ENCODE data around the gene LIFR.

DNA sequence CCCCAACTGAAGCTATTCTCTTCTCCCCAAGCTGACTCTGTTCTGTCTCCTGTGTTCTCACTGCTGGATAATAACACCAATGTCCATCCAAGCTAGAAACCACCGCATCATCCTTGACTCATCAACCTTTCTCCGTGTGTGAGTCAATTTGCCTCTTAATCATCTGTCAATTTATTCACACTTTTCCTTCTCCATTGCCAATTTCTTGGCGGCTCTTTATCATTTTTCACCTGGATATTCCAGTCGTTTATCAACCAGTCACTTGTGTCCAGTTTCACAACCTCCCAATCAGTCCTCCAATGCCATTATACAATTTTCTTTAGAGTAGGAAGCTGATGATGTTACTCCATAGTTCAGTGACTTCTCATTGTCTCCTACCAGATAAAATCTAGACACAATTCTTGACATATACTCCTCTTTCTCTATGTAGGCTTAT is 45.4 kb upstream of the LIFR start:
- TF ChIP-seq, protein P1, sequence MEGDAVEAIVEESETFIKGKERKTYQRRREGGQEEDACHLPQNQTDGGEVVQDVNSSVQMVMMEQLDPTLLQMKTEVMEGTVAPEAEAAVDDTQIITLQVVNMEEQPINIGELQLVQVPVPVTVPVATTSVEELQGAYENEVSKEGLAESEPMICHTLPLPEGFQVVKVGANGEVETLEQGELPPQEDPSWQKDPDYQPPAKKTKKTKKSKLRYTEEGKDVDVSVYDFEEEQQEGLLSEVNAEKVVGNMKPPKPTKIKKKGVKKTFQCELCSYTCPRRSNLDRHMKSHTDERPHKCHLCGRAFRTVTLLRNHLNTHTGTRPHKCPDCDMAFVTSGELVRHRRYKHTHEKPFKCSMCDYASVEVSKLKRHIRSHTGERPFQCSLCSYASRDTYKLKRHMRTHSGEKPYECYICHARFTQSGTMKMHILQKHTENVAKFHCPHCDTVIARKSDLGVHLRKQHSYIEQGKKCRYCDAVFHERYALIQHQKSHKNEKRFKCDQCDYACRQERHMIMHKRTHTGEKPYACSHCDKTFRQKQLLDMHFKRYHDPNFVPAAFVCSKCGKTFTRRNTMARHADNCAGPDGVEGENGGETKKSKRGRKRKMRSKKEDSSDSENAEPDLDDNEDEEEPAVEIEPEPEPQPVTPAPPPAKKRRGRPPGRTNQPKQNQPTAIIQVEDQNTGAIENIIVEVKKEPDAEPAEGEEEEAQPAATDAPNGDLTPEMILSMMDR (IDR thresholded peaks at IDR 0.05; ENCODE audit: poor library complexity, severe bottlenecking) = no peak
- no peak for TF ChIP-seq RAD21 (conservative IDR thresholded peaks at IDR 0.05)
- no peak for TF ChIP-seq TAF1 (IDR thresholded peaks at IDR 0.05; ENCODE audit: low read depth)
- TF ChIP-seq, protein P2, sequence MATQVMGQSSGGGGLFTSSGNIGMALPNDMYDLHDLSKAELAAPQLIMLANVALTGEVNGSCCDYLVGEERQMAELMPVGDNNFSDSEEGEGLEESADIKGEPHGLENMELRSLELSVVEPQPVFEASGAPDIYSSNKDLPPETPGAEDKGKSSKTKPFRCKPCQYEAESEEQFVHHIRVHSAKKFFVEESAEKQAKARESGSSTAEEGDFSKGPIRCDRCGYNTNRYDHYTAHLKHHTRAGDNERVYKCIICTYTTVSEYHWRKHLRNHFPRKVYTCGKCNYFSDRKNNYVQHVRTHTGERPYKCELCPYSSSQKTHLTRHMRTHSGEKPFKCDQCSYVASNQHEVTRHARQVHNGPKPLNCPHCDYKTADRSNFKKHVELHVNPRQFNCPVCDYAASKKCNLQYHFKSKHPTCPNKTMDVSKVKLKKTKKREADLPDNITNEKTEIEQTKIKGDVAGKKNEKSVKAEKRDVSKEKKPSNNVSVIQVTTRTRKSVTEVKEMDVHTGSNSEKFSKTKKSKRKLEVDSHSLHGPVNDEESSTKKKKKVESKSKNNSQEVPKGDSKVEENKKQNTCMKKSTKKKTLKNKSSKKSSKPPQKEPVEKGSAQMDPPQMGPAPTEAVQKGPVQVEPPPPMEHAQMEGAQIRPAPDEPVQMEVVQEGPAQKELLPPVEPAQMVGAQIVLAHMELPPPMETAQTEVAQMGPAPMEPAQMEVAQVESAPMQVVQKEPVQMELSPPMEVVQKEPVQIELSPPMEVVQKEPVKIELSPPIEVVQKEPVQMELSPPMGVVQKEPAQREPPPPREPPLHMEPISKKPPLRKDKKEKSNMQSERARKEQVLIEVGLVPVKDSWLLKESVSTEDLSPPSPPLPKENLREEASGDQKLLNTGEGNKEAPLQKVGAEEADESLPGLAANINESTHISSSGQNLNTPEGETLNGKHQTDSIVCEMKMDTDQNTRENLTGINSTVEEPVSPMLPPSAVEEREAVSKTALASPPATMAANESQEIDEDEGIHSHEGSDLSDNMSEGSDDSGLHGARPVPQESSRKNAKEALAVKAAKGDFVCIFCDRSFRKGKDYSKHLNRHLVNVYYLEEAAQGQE (IDR thresholded peaks at IDR 0.05; ENCODE audit: borderline replicate concordance) = no peak

Measured in neural cell (in vitro differentiated cells).